Measurements from ENCODE around the gene RETREG1.

- TF ChIP-seq, protein P1, sequence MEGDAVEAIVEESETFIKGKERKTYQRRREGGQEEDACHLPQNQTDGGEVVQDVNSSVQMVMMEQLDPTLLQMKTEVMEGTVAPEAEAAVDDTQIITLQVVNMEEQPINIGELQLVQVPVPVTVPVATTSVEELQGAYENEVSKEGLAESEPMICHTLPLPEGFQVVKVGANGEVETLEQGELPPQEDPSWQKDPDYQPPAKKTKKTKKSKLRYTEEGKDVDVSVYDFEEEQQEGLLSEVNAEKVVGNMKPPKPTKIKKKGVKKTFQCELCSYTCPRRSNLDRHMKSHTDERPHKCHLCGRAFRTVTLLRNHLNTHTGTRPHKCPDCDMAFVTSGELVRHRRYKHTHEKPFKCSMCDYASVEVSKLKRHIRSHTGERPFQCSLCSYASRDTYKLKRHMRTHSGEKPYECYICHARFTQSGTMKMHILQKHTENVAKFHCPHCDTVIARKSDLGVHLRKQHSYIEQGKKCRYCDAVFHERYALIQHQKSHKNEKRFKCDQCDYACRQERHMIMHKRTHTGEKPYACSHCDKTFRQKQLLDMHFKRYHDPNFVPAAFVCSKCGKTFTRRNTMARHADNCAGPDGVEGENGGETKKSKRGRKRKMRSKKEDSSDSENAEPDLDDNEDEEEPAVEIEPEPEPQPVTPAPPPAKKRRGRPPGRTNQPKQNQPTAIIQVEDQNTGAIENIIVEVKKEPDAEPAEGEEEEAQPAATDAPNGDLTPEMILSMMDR (IDR thresholded peaks at IDR 0.05; ENCODE audit: insufficient read depth, low read length), result peak; percentile 71
- TF ChIP-seq, protein P2, sequence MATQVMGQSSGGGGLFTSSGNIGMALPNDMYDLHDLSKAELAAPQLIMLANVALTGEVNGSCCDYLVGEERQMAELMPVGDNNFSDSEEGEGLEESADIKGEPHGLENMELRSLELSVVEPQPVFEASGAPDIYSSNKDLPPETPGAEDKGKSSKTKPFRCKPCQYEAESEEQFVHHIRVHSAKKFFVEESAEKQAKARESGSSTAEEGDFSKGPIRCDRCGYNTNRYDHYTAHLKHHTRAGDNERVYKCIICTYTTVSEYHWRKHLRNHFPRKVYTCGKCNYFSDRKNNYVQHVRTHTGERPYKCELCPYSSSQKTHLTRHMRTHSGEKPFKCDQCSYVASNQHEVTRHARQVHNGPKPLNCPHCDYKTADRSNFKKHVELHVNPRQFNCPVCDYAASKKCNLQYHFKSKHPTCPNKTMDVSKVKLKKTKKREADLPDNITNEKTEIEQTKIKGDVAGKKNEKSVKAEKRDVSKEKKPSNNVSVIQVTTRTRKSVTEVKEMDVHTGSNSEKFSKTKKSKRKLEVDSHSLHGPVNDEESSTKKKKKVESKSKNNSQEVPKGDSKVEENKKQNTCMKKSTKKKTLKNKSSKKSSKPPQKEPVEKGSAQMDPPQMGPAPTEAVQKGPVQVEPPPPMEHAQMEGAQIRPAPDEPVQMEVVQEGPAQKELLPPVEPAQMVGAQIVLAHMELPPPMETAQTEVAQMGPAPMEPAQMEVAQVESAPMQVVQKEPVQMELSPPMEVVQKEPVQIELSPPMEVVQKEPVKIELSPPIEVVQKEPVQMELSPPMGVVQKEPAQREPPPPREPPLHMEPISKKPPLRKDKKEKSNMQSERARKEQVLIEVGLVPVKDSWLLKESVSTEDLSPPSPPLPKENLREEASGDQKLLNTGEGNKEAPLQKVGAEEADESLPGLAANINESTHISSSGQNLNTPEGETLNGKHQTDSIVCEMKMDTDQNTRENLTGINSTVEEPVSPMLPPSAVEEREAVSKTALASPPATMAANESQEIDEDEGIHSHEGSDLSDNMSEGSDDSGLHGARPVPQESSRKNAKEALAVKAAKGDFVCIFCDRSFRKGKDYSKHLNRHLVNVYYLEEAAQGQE (IDR thresholded peaks at IDR 0.05; ENCODE audit: insufficient replicate concordance, low read depth), result no peak
- TF ChIP-seq POLR2AphosphoS5 (IDR thresholded peaks at IDR 0.05; ENCODE audit: low read depth), result no peak
- no peak for TF ChIP-seq SPI1 (IDR thresholded peaks at IDR 0.05; ENCODE audit: borderline replicate concordance, low read depth)
- TF ChIP-seq GABPA (IDR thresholded peaks at IDR 0.05; ENCODE audit: low read depth), result no peak
These were observed 64.0 kb downstream of the RETREG1 start for GRCh38 chr5:16552666-16553343.

All from HL-60 (cell line).